Measurements from ENCODE around the gene SLC6A20. TPM values are rescaled to one million over a fixed set of nuclear protein-coding genes. Genes with fewer than 3 reads are reported as not detected.

The SLC6A20 gene
- polyA plus RNA-seq, 1 donor (not counting 4 experiments of a cell fraction or from before 2014, with no cell fraction given): 0.34 TPM

GRCh38 chr3:45748068-45748467 is 48.3 kb downstream of the SLC6A20 start:
- dilution Hi-C loops (cut with MboI; ENCODE audit: extremely low pct_ligation_motif_present, low sequenced_read_pairs): no loop called here
- Histone ChIP-seq H3K9me1 (ENCODE audit: control insufficient read depth, extremely low read depth, insufficient read depth, low read length) (no peaks in the 10 kb centered on the region), H3K36me3 (ENCODE audit: control insufficient read depth in 2 of 2, extremely low read depth in 1 of 2, insufficient read depth in 2 of 2, low read length in 2 of 2) (peaks cover 0 to 9% of the 10 kb centered on the region in 2 experiments), H3K27ac (ENCODE audit: control insufficient read depth, insufficient read depth, low read length) (no peak overlapping the region), H3K4me1 (ENCODE audit: control insufficient read depth, extremely low read depth, insufficient read depth, low read length) (peaks cover 3% of the 10 kb centered on the region), H4K20me1 (ENCODE audit: control insufficient read depth, extremely low read depth, insufficient read depth, low read length) (no peaks in the 10 kb centered on the region), H3K4me3 (ENCODE audit: control insufficient read depth in 2 of 3, extremely low read depth in 1 of 3, insufficient read depth in 2 of 3, low read depth in 1 of 3, low read length in 3 of 3) (no peak overlapping the region), H3K9me3 (ENCODE audit: control insufficient read depth, low read depth, low read length) (no peaks in the 10 kb centered on the region), H3K9ac (ENCODE audit: control insufficient read depth, extremely low read depth, insufficient read depth, low read length) (no peak overlapping the region), H2AFZ (ENCODE audit: control insufficient read depth, low read length) (no peak overlapping the region), H3K27me3 (ENCODE audit: control insufficient read depth, extremely low read depth, insufficient read depth, low read length) (no peaks in the 10 kb centered on the region), H3K4me2 (ENCODE audit: control insufficient read depth, extremely low read depth, insufficient read depth, low read depth, low read length) (no peak overlapping the region), H3K79me2 (ENCODE audit: control insufficient read depth, insufficient read depth, low read length) (no peaks in the 10 kb centered on the region)
- FAIRE-seq: peak; percentile 17
- DNase-seq (ENCODE audit: low read depth, low spot score): no peak
- no peak for TF ChIP-seq CTCF (optimal IDR thresholded peaks at IDR 0.05 in 1 of 3, IDR thresholded peaks at IDR 0.05 in 1 of 3, conservative IDR thresholded peaks at IDR 0.05 in 1 of 3; ENCODE audit: extremely low read depth in 1 of 3, insufficient read depth in 2 of 3, low read length in 3 of 3)
- TF ChIP-seq EZH2 (IDR thresholded peaks at IDR 0.05; ENCODE audit: low read length): no peak

GRCh38 chr3:45746777-45747622 is 49.3 kb downstream of the SLC6A20 start:
- Histone ChIP-seq H3K4me1 (ENCODE audit: control insufficient read depth, extremely low read depth, insufficient read depth, low read length) (peaks cover 3% of the 10 kb centered on the region), H3K36me3 (ENCODE audit: control insufficient read depth in 2 of 2, extremely low read depth in 1 of 2, insufficient read depth in 2 of 2, low read length in 2 of 2) (peaks cover 4 to 9% of the 10 kb centered on the region in 2 experiments), H3K4me3 (ENCODE audit: control insufficient read depth in 2 of 3, extremely low read depth in 1 of 3, insufficient read depth in 2 of 3, low read depth in 1 of 3, low read length in 3 of 3) (no peak overlapping the region), H3K9me1 (ENCODE audit: control insufficient read depth, extremely low read depth, insufficient read depth, low read length) (no peaks in the 10 kb centered on the region), H3K79me2 (ENCODE audit: control insufficient read depth, insufficient read depth, low read length) (no peaks in the 10 kb centered on the region), H3K9ac (ENCODE audit: control insufficient read depth, extremely low read depth, insufficient read depth, low read length) (no peak overlapping the region), H3K27me3 (ENCODE audit: control insufficient read depth, extremely low read depth, insufficient read depth, low read length) (no peaks in the 10 kb centered on the region), H3K9me3 (ENCODE audit: control insufficient read depth, low read depth, low read length) (no peaks in the 10 kb centered on the region), H3K4me2 (ENCODE audit: control insufficient read depth, extremely low read depth, insufficient read depth, low read depth, low read length) (no peak overlapping the region), H4K20me1 (ENCODE audit: control insufficient read depth, extremely low read depth, insufficient read depth, low read length) (no peaks in the 10 kb centered on the region), H2AFZ (ENCODE audit: control insufficient read depth, low read length) (no peak overlapping the region), H3K27ac (ENCODE audit: control insufficient read depth, insufficient read depth, low read length) (no peak overlapping the region)
- TF ChIP-seq CTCF (optimal IDR thresholded peaks at IDR 0.05 in 1 of 3, IDR thresholded peaks at IDR 0.05 in 1 of 3, conservative IDR thresholded peaks at IDR 0.05 in 1 of 3; ENCODE audit: extremely low read depth in 1 of 3, insufficient read depth in 2 of 3, low read length in 3 of 3) (no peak), EZH2 (IDR thresholded peaks at IDR 0.05; ENCODE audit: low read length) (no peak)
- no peak for FAIRE-seq
- DNase-seq (ENCODE audit: low read depth, low spot score): no peak
- dilution Hi-C loops (cut with MboI; ENCODE audit: extremely low pct_ligation_motif_present, low sequenced_read_pairs): no loop called here

Data from keratinocyte (primary cell).